ENCODE measurements around the gene VPS4A. TPM values are rescaled to one million over a fixed set of nuclear protein-coding genes. Genes with fewer than 3 reads are reported as not detected.

The VPS4A gene
- total RNA-seq, 2 donors from 2014 or later: 28.6 to 37.8 TPM

DNA sequence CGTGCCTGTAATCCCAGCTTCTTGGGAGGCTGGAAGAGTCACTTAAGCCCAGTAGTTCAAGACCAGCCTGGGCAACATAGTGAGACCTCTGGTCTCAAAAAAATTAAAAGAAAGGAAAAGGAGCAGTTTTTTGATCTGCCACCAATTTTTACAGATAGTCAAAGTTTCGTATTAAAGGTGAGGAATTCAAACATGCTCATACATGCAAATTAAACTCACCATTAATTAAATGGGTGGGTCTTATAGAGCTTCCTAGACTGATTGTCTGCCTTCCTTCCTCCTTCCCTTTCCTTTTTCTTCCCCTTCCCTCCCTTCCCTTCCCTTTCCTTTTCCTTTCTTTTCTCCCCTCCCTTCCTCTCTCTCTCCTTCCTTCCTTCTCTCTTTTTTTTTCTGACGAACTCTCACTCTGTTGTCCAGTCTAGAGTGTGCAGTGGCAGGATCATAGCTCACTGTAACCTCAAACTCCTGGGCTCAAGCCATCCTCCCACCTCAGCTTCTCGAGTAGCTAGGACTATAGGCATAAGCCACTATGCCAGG lies 36.4 kb upstream of the VPS4A start:
- peaks cover 30% of the 10 kb centered on the region for H3K36me3 ChIP-seq (ENCODE audit: control insufficient read depth, insufficient read depth, low read length)
- no peaks in the 10 kb centered on the region for H3K27me3 Mint-ChIP-seq (ENCODE audit: insufficient read depth)
- peaks cover 4% of the 10 kb centered on the region for H3K4me1 ChIP-seq (ENCODE audit: control insufficient read depth, insufficient read depth, low read length)
- H3K27ac ChIP-seq (ENCODE audit: low read depth, low read length): no peak overlapping the region
- 94 to 100% methylated on average over 1 to 4 of the region's 4 CpGs for WGBS, 2 experiments (ENCODE audit: insufficient coverage in 1 of 2, insufficient read length in 1 of 2)
- H3K36me3 Mint-ChIP-seq (ENCODE audit: low read depth): peaks cover 31% of the 10 kb centered on the region
- no peak overlapping the region for H3K27ac Mint-ChIP-seq
- no peaks in the 10 kb centered on the region for H3K27me3 ChIP-seq (ENCODE audit: control insufficient read depth, insufficient read depth, low read length, poor library complexity, severe bottlenecking)
- H3K4me1 Mint-ChIP-seq: peaks cover 3% of the 10 kb centered on the region
- TF ChIP-seq, protein P1, sequence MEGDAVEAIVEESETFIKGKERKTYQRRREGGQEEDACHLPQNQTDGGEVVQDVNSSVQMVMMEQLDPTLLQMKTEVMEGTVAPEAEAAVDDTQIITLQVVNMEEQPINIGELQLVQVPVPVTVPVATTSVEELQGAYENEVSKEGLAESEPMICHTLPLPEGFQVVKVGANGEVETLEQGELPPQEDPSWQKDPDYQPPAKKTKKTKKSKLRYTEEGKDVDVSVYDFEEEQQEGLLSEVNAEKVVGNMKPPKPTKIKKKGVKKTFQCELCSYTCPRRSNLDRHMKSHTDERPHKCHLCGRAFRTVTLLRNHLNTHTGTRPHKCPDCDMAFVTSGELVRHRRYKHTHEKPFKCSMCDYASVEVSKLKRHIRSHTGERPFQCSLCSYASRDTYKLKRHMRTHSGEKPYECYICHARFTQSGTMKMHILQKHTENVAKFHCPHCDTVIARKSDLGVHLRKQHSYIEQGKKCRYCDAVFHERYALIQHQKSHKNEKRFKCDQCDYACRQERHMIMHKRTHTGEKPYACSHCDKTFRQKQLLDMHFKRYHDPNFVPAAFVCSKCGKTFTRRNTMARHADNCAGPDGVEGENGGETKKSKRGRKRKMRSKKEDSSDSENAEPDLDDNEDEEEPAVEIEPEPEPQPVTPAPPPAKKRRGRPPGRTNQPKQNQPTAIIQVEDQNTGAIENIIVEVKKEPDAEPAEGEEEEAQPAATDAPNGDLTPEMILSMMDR (conservative IDR thresholded peaks at IDR 0.05): no peak
- no peak overlapping the region for H3K9ac ChIP-seq (ENCODE audit: extremely low read depth, low read length, poor library complexity, severe bottlenecking)
- H3K4me3 Mint-ChIP-seq: no peak overlapping the region
- DNase-seq: no peak
- H3K4me3 ChIP-seq (ENCODE audit: low read length): no peak overlapping the region
- H3K9me3 ChIP-seq (ENCODE audit: control insufficient read depth, low read length): no peaks in the 10 kb centered on the region
- no peaks in the 10 kb centered on the region for H3K9me3 Mint-ChIP-seq

DNA sequence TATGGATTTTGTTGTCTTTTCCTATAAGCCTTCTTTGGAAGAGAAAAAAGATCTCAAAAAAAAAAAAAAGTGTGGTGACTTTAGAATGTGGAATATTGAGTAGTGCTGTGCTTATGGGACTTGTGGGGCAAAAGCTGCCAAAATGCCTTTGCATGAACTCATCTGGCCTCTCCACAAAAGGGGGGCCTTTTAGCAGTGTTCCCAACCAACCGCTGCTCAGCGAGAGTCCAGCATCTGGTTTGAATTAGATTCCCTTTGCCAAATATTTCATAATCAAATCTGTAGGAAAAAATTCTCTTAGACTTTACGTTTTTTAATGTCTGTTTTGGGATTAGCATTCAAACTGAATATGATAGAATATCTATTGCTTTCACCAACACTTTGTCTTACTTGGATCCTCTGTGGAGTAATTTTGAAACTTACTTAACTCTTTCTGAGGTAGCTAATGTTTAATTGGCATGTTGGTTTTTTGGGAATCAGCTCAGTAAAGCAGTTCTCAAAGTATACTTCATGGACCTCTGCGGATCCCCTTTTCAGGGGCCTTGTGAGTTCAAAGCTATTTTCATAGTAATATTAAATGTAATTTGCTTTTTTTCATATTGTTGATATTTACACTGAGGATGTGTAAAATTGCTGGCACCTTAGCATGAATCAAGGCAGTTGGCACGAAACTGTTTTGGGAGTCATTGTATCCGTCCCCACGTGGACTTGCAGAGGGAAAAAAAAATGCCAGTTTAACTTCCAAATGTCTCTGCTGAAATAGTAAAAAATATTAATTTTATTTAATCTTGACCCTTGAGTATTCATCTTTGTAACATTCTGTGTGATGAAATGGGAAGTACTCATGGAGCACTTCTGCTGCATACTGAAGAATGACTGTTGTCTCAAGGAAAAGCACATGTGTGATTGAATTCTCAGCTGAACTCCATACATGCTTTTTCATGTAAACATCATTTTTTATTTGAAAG lies 34.7 kb upstream of the VPS4A start:
- H3K9ac ChIP-seq (ENCODE audit: extremely low read depth, low read length, poor library complexity, severe bottlenecking): no peak overlapping the region
- Mint-ChIP-seq H3K36me3 (ENCODE audit: low read depth) (peaks cover 21% of the 10 kb centered on the region), H3K4me1 (no peaks in the 10 kb centered on the region), H3K27ac (no peak overlapping the region), H3K27me3 (ENCODE audit: insufficient read depth) (no peaks in the 10 kb centered on the region), H3K9me3 (peaks cover 5% of the 10 kb centered on the region), H3K4me3 (no peak overlapping the region)
- H3K27ac ChIP-seq (ENCODE audit: low read depth, low read length): no peak overlapping the region
- no peaks in the 10 kb centered on the region for H3K9me3 ChIP-seq (ENCODE audit: control insufficient read depth, low read length)
- H3K27me3 ChIP-seq (ENCODE audit: control insufficient read depth, insufficient read depth, low read length, poor library complexity, severe bottlenecking): no peaks in the 10 kb centered on the region
- H3K4me3 ChIP-seq (ENCODE audit: low read length): no peak overlapping the region
- 91 to 100% methylated on average over 1 to 6 of the region's 7 CpGs for WGBS, 2 experiments (ENCODE audit: insufficient coverage in 1 of 2, insufficient read length in 1 of 2)
- H3K36me3 ChIP-seq (ENCODE audit: control insufficient read depth, insufficient read depth, low read length): peaks cover 13% of the 10 kb centered on the region
- TF ChIP-seq, protein P1 (conservative IDR thresholded peaks at IDR 0.05): no peak
- DNase-seq: no peak
- no peaks in the 10 kb centered on the region for H3K4me1 ChIP-seq (ENCODE audit: control insufficient read depth, insufficient read depth, low read length)

GRCh38 chr16:69277413-69277812 lies 33.7 kb upstream of the VPS4A start:
- Histone ChIP-seq H3K9me3 (ENCODE audit: control insufficient read depth, low read length) (no peaks in the 10 kb centered on the region), H3K4me1 (ENCODE audit: control insufficient read depth, insufficient read depth, low read length) (no peaks in the 10 kb centered on the region), H3K4me3 (ENCODE audit: low read length) (no peak overlapping the region), H3K27ac (ENCODE audit: low read depth, low read length) (no peak overlapping the region), H3K27me3 (ENCODE audit: control insufficient read depth, insufficient read depth, low read length, poor library complexity, severe bottlenecking) (no peaks in the 10 kb centered on the region), H3K9ac (ENCODE audit: extremely low read depth, low read length, poor library complexity, severe bottlenecking) (no peak overlapping the region), H3K36me3 (ENCODE audit: control insufficient read depth, insufficient read depth, low read length) (peaks cover 7% of the 10 kb centered on the region)
- Mint-ChIP-seq H3K9me3 (peaks cover 5% of the 10 kb centered on the region), H3K4me1 (no peaks in the 10 kb centered on the region), H3K27ac (no peak overlapping the region), H3K27me3 (ENCODE audit: insufficient read depth) (no peaks in the 10 kb centered on the region), H3K4me3 (no peak overlapping the region), H3K36me3 (ENCODE audit: low read depth) (peaks cover 17% of the 10 kb centered on the region)
- WGBS, 2 experiments (ENCODE audit: insufficient coverage in 1 of 2, insufficient read length in 1 of 2): 50% methylated on average over 1 of the region's 1 CpG; no CpG with 5 or more reads in 1 of the 2 experiments
- no peak for DNase-seq
- TF ChIP-seq, protein P1 (conservative IDR thresholded peaks at IDR 0.05): no peak

All from endodermal cell (in vitro differentiated cells).